ENCODE measurements around the gene CEND1.

GRCh38 chr11:783581-784015, 6.3 kb downstream of the CEND1 start:
- TF ChIP-seq CTCF (IDR thresholded peaks at IDR 0.05; ENCODE audit: low read depth, low read length, poor library complexity, severe bottlenecking) (peak; percentile 51), EZH2phosphoT487 (IDR thresholded peaks at IDR 0.05; ENCODE audit: borderline replicate concordance, low read length) (no peak)

Measured in DOHH2 (cell line).